HepG2 (cell line): ENCODE data around the gene NEDD8. TPM values are rescaled to one million over a fixed set of nuclear protein-coding genes. Genes with fewer than 3 reads are reported as not detected.

ENCODE experiments used
- BRCA1 ChIP-seq: sonication (generic); formaldehyde crosslinking; IDR thresholded peaks from 2 replicates; pipeline ENCODE4 v1.4.0; 2020; ENCODE audit warnings: missing genetic modification reagents
- CBX2 ChIP-seq, 2 experiments: fragments of 200-600 bp in 1 of 2; sonication (generic); formaldehyde crosslinking in 1 of 2; IDR thresholded peaks; 2 replicates each; pipeline versions ENCODE4 v1.7.0 to v1.8.1; 2018 to 2022; ENCODE audit warnings: low read depth in 2 of 2, low read length in 1 of 2, mild to moderate bottlenecking in 1 of 2, missing genetic modification reagents in 1 of 2
- CEBPG ChIP-seq: IDR thresholded peaks from 2 replicates; pipeline ENCODE4 v1.6.1; 2016
- HOXA9 ChIP-seq: sonication (generic); formaldehyde crosslinking; IDR thresholded peaks from 2 replicates; pipeline ENCODE4 v1.8.1; 2022; ENCODE audit warnings: missing genetic modification reagents, mild to moderate bottlenecking, moderate library complexity, borderline replicate concordance
- LRRFIP1 ChIP-seq: sonication (generic); formaldehyde crosslinking; conservative IDR thresholded peaks from 2 replicates; pipeline ENCODE4 v1.4.0; 2020; ENCODE audit warnings: missing genetic modification reagents
- MZF1 ChIP-seq: sonication (generic); formaldehyde crosslinking; IDR thresholded peaks from 2 replicates; pipeline ENCODE4 v1.8.1; 2023; ENCODE audit warnings: mild to moderate bottlenecking, missing genetic modification reagents, borderline replicate concordance
- PAWR ChIP-seq: sonication (generic); formaldehyde crosslinking; IDR thresholded peaks from 2 replicates; pipeline ENCODE4 v1.4.0; 2020; ENCODE audit warnings: missing genetic modification reagents, mild to moderate bottlenecking, borderline replicate concordance
- PRMT3 ChIP-seq: sonication (generic); formaldehyde crosslinking; IDR thresholded peaks from 2 replicates; pipeline ENCODE4 v1.8.1; 2022; ENCODE audit warnings: low read depth, mild to moderate bottlenecking, moderate library complexity, missing genetic modification reagents, borderline replicate concordance
- RFXAP ChIP-seq: sonication (generic); formaldehyde crosslinking; IDR thresholded peaks from 2 replicates; pipeline ENCODE4 v1.4.0; 2020; ENCODE audit warnings: missing genetic modification reagents, borderline replicate concordance
- TBP ChIP-seq: sonication (generic); formaldehyde crosslinking; IDR thresholded peaks from 2 replicates; pipeline ENCODE4 v1.5.0; 2020; ENCODE audit warnings: missing genetic modification reagents
- ZBTB42 ChIP-seq: sonication (generic); formaldehyde crosslinking; IDR thresholded peaks from 2 replicates; pipeline ENCODE4 v1.5.0; 2020; ENCODE audit warnings: mild to moderate bottlenecking, missing genetic modification reagents
- ZFP41 ChIP-seq: sonication (generic); formaldehyde crosslinking; IDR thresholded peaks from 2 replicates; pipeline ENCODE4 v1.4.0; 2020; ENCODE audit warnings: mild to moderate bottlenecking, missing genetic modification reagents, borderline replicate concordance
- ZNF282 ChIP-seq: fragments of 450-650 bp; IDR thresholded peaks from 2 replicates; pipeline ENCODE4 v1.6.1; 2018; ENCODE audit not compliant: partially characterized antibody
- ZNF543 ChIP-seq: sonication (generic); formaldehyde crosslinking; IDR thresholded peaks from 2 replicates; pipeline ENCODE4 v1.4.0; 2020; ENCODE audit warnings: mild to moderate bottlenecking, missing genetic modification reagents
- ZNF572 ChIP-seq: sonication (generic); formaldehyde crosslinking; IDR thresholded peaks from 2 replicates; pipeline ENCODE4 v1.5.1; 2020; ENCODE audit warnings: mild to moderate bottlenecking, missing genetic modification reagents
- ZNF598 ChIP-seq: sonication (generic); formaldehyde crosslinking; IDR thresholded peaks from 2 replicates; pipeline ENCODE4 v1.5.1; 2020; ENCODE audit warnings: mild to moderate bottlenecking, missing genetic modification reagents, borderline replicate concordance
- ZNF724P ChIP-seq: sonication (generic); formaldehyde crosslinking; IDR thresholded peaks from 2 replicates; pipeline ENCODE4 v1.8.0; 2022; ENCODE audit warnings: missing genetic modification reagents, borderline replicate concordance
- ZNF792 ChIP-seq: IDR thresholded peaks from 2 replicates; pipeline ENCODE4 v1.6.1; 2016
- ZNF879 ChIP-seq: sonication (generic); formaldehyde crosslinking; IDR thresholded peaks from 2 replicates; pipeline ENCODE4 v1.8.1; 2023; ENCODE audit warnings: missing genetic modification reagents
- ZSCAN22 ChIP-seq: sonication (generic); formaldehyde crosslinking; IDR thresholded peaks from 2 replicates; pipeline ENCODE4 v1.4.0; 2020; ENCODE audit warnings: mild to moderate bottlenecking, missing genetic modification reagents
- polyA plus RNA-seq, 8 experiments: library from polyadenylated mRNA; depleted of rRNA in 3 of 8; stranded (reverse) in 7 of 8; unstranded in 1 of 8; fragments of >200 nt; fragmentation: Illumina TruSeq in 4 of 8; extraction: Trizol in 4 of 8; gene quantifications; 2 replicates each; pipeline versions ENCODE4 v1.2.1 to v1.2.3, GENCODE V29; 2011 to 2016; ENCODE audit warnings: low read depth in 4 of 8, missing spikeins in 1 of 8, mixed read lengths in 1 of 8; ENCODE audit not compliant: insufficient read depth in 1 of 8
- total RNA-seq, 5 experiments: library from RNA; depleted of rRNA; stranded (reverse); fragments of >200 nt; fragmentation: Illumina TruSeq; extraction: Trizol; gene quantifications; 2 replicates each; pipeline ENCODE4 v1.2.3, GENCODE V29; 2016; ENCODE audit warnings: low read depth in 1 of 5
- TF ChIP-seq, protein P1 (sequence below): sonication (generic); formaldehyde crosslinking; IDR thresholded peaks from 2 replicates; pipeline ENCODE4 v1.9.0; 2021; ENCODE audit warnings: missing genetic modification reagents, mild to moderate bottlenecking, borderline replicate concordance
- TF ChIP-seq, protein P2 (sequence below): sonication (generic); formaldehyde crosslinking; IDR thresholded peaks from 2 replicates; pipeline ENCODE4 v1.4.0; 2020; ENCODE audit warnings: mild to moderate bottlenecking, missing genetic modification reagents
- TF ChIP-seq, protein P3 (sequence below): sonication (generic); formaldehyde crosslinking; IDR thresholded peaks from 2 replicates; pipeline ENCODE4 v1.5.0; 2020; ENCODE audit warnings: mild to moderate bottlenecking, missing genetic modification reagents

NEDD8 gene
- total and polyA plus RNA-seq, 2 of the 13 experiments (the other 11 are each of a cell fraction or from before 2014, with no cell fraction given), result 535 to 713 TPM

GRCh38 chr14:24195186-24196070 is 36.7 kb downstream of the NEDD8 start, which contains the start of gene TM9SF1 (continued):
- TF ChIP-seq PRMT3 (CRISPR knock-in tag), result no peak
- TF ChIP-seq ZNF572 (CRISPR knock-in tag), result peak; percentile 87
- TF ChIP-seq, protein P1, sequence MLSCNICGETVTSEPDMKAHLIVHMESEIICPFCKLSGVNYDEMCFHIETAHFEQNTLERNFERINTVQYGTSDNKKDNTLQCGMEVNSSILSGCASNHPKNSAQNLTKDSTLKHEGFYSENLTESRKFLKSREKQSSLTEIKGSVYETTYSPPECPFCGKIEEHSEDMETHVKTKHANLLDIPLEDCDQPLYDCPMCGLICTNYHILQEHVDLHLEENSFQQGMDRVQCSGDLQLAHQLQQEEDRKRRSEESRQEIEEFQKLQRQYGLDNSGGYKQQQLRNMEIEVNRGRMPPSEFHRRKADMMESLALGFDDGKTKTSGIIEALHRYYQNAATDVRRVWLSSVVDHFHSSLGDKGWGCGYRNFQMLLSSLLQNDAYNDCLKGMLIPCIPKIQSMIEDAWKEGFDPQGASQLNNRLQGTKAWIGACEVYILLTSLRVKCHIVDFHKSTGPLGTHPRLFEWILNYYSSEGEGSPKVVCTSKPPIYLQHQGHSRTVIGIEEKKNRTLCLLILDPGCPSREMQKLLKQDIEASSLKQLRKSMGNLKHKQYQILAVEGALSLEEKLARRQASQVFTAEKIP, result no peak
- peak; percentile 77; the same call in 1 of the 2 replicates for TF ChIP-seq ZNF724P
- peak; percentile 98 for TF ChIP-seq BRCA1 (CRISPR knock-in tag)
- no peak for TF ChIP-seq HOXA9 (CRISPR knock-in tag)
- TF ChIP-seq, protein P2, sequence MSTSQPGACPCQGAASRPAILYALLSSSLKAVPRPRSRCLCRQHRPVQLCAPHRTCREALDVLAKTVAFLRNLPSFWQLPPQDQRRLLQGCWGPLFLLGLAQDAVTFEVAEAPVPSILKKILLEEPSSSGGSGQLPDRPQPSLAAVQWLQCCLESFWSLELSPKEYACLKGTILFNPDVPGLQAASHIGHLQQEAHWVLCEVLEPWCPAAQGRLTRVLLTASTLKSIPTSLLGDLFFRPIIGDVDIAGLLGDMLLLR (CRISPR knock-in tag), result peak; percentile 77; the same call in 1 of the 2 replicates
- TF ChIP-seq CBX2 (IDR thresholded peaks at IDR 0.05; ENCODE audit: low read depth, low read length), result no peak
- TF ChIP-seq CBX2 (CRISPR knock-in tag; IDR thresholded peaks at IDR 0.05; ENCODE audit: low read depth), result 0 out of 2 replicates have a peak, but pooled peaks have one; percentile 93
- TF ChIP-seq ZNF598 (CRISPR knock-in tag), result peak; percentile 98
- TF ChIP-seq PAWR (CRISPR knock-in tag), result peak; percentile 97
- TF ChIP-seq MZF1 (CRISPR knock-in tag), result peak; percentile 92; the same call in 1 of the 2 replicates
- 0 out of 2 replicates have a peak, but pooled peaks have one; percentile 34 for TF ChIP-seq LRRFIP1
- peak; percentile 99 for TF ChIP-seq ZFP41 (CRISPR knock-in tag)
- peak; percentile 89 for TF ChIP-seq ZSCAN22 (CRISPR knock-in tag)
- peak; percentile 82; the same call in 1 of the 2 replicates for TF ChIP-seq TBP (CRISPR knock-in tag)
- TF ChIP-seq, protein P3, sequence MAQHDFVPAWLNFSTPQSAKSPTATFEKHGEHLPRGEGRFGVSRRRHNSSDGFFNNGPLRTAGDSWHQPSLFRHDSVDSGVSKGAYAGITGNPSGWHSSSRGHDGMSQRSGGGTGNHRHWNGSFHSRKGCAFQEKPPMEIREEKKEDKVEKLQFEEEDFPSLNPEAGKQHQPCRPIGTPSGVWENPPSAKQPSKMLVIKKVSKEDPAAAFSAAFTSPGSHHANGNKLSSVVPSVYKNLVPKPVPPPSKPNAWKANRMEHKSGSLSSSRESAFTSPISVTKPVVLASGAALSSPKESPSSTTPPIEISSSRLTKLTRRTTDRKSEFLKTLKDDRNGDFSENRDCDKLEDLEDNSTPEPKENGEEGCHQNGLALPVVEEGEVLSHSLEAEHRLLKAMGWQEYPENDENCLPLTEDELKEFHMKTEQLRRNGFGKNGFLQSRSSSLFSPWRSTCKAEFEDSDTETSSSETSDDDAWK (CRISPR knock-in tag), result no peak
- TF ChIP-seq ZNF543 (CRISPR knock-in tag), result peak; percentile 99
- TF ChIP-seq CEBPG, result no peak
- TF ChIP-seq RFXAP, result peak; percentile 93
- peak; percentile 99 for TF ChIP-seq ZNF792 (CRISPR knock-in tag)
- peak; percentile 97 for TF ChIP-seq ZBTB42 (CRISPR knock-in tag)
- no peak for TF ChIP-seq ZNF282
- peak; percentile 99 for TF ChIP-seq ZNF879 (CRISPR knock-in tag)
